Gastroesophageal sphincter (tissue), 4 donors: Measurements from ENCODE around the gene FOXL2. TPM values are rescaled to one million over a fixed set of nuclear protein-coding genes. Genes with fewer than 3 reads are reported as not detected.
A peak's percentile ranks its signal among the peaks of the same experiment; 100 is the strongest.

Source experiments
- ATAC-seq: fragments of 150-250 bp; one replicate; pipeline ENCODE4 v1.9.1; 2016; ENCODE audit warnings: mild to moderate bottlenecking, moderate library complexity
- H3K27ac ChIP-seq, 4 donors: fragments of 200-600 bp; sonication (generic) in 3 of 4; 1 replicate in 3 of 4; 2 replicates in 1 of 4; pipeline ENCODE4 v1.5.1; 2016 to 2019
- H3K27me3 ChIP-seq: fragments of 200-600 bp; sonication (generic); one replicate; pipeline ENCODE4 v1.5.1; 2019
- H3K36me3 ChIP-seq, 2 donors: fragments of 200-600 bp; sonication (generic); one replicate each; pipeline ENCODE4 v1.5.1; 2019; ENCODE audit warnings: control low read depth in 1 of 2
- H3K4me1 ChIP-seq, 3 donors: fragments of 200-600 bp; sonication (generic); 1 replicate in 2 of 3; 2 replicates in 1 of 3; pipeline ENCODE4 v1.5.1; 2016 to 2019; ENCODE audit warnings: control low read depth in 2 of 3
- H3K4me3 ChIP-seq, 2 donors: fragments of 200-600 bp; sonication (generic); one replicate each; pipeline ENCODE4 v1.5.1; 2019; ENCODE audit warnings: mild to moderate bottlenecking in 1 of 2, moderate library complexity in 1 of 2
- H3K9me3 ChIP-seq, 3 donors: fragments of 200-600 bp; sonication (generic); one replicate each; pipeline ENCODE4 v1.5.1; 2017 to 2019; ENCODE audit warnings: control low read depth in 2 of 3
- EP300 ChIP-seq: sonication (generic); formaldehyde crosslinking; IDR thresholded peaks from one replicate; pipeline ENCODE4 v1.6.1; 2017; ENCODE audit warnings: antibody characterized with exemption, mild to moderate bottlenecking
- POLR2A ChIP-seq, 2 donors: fragments of 450-650 bp; IDR thresholded peaks; one replicate each; pipeline ENCODE4 v1.6.1; 2017; ENCODE audit warnings: antibody characterized with exemption in 2 of 2, mild to moderate bottlenecking in 2 of 2, moderate library complexity in 1 of 2
- POLR2AphosphoS5 ChIP-seq: sonication (generic); formaldehyde crosslinking; IDR thresholded peaks from one replicate; pipeline ENCODE4 v1.6.1; 2017; ENCODE audit warnings: antibody characterized with exemption
- WGBS, 2 donors: methylation state at CpG; one replicate each; pipeline ENCODE4 v1.1.5; 2018; ENCODE audit warnings: low coverage in 1 of 2; 5-methylcytosine and 5-hydroxymethylcytosine counted together
- total RNA-seq, 4 donors: library from RNA; depleted of rRNA; stranded (reverse); fragments of >200 nt; gene quantifications; one replicate each; pipeline ENCODE4 v1.1.0, GENCODE V29; 2016
- TF ChIP-seq, protein P1 (sequence below), 4 experiments: fragments of 200-600 bp in 2 of 4; fragments of 450-650 bp in 2 of 4; sonication (generic) in 1 of 4; IDR thresholded peaks; one replicate each; pipeline ENCODE4 v1.5.1; 2017 to 2019; ENCODE audit warnings: antibody characterized with exemption in 4 of 4, mild to moderate bottlenecking in 2 of 4, moderate library complexity in 2 of 4

FOXL2 gene
- total RNA-seq, 4 donors from 2014 or later: not detected

DNA sequence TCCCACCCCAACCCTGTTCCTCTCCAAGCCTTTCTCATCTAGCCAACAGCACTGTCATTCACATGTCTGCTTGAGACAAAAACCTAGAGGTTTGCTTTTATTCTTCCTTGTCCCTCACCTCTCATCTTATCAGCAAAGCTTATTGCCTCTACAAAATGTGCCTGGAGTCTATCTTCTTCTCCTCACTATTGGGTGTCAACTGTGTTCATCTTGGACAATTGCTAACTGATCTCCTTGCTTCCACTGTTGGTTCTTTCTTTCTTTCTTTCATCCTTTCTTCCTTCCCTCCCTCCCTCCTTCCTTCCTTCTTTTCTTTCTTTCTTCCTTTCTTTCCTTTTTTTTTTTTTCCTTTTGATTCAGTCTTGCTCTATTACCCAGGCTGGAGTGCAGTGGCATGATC is 48.2 kb downstream of the FOXL2 start:
- peaks cover 0 to 6% (median 0%) of the 10 kb centered on the region in 3 donors for H3K4me1 ChIP-seq
- no peak overlapping the region for H3K4me3 ChIP-seq
- no peak for TF ChIP-seq POLR2AphosphoS5
- TF ChIP-seq, protein P1, sequence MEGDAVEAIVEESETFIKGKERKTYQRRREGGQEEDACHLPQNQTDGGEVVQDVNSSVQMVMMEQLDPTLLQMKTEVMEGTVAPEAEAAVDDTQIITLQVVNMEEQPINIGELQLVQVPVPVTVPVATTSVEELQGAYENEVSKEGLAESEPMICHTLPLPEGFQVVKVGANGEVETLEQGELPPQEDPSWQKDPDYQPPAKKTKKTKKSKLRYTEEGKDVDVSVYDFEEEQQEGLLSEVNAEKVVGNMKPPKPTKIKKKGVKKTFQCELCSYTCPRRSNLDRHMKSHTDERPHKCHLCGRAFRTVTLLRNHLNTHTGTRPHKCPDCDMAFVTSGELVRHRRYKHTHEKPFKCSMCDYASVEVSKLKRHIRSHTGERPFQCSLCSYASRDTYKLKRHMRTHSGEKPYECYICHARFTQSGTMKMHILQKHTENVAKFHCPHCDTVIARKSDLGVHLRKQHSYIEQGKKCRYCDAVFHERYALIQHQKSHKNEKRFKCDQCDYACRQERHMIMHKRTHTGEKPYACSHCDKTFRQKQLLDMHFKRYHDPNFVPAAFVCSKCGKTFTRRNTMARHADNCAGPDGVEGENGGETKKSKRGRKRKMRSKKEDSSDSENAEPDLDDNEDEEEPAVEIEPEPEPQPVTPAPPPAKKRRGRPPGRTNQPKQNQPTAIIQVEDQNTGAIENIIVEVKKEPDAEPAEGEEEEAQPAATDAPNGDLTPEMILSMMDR (IDR thresholded peaks at IDR 0.05): no peak
- TF ChIP-seq EP300: no peak
- no peak for TF ChIP-seq POLR2A (IDR thresholded peaks at IDR 0.05)
- peak overlapping the region in 1 of 4 donors; percentile 31 for H3K27ac ChIP-seq
- H3K9me3 ChIP-seq: no peaks in the 10 kb centered on the region
- no peaks in the 10 kb centered on the region for H3K36me3 ChIP-seq
- H3K27me3 ChIP-seq: no peaks in the 10 kb centered on the region
- no peak for ATAC-seq

- peak overlapping the region in 1 of 4 donors; percentile 31 for H3K27ac ChIP-seq
- no peak overlapping the region for H3K4me3 ChIP-seq
- peak; percentile 34 for ATAC-seq
- no peaks in the 10 kb centered on the region for H3K36me3 ChIP-seq
- H3K27me3 ChIP-seq: no peaks in the 10 kb centered on the region
- 15 to 20% methylated on average over 1 of the region's 1 CpG for WGBS, 2 donors
- TF ChIP-seq EP300 (no peak), POLR2A (IDR thresholded peaks at IDR 0.05) (no peak), POLR2AphosphoS5 (no peak)
- TF ChIP-seq, protein P1 (IDR thresholded peaks at IDR 0.05): no peak
- H3K9me3 ChIP-seq: no peaks in the 10 kb centered on the region
- peaks cover 0 to 6% (median 0%) of the 10 kb centered on the region in 3 donors for H3K4me1 ChIP-seq
These were observed 48.6 kb downstream of the FOXL2 start for GRCh38 chr3:138898301-138898700.

Other genes starting within 250 kb of the FOXL2 start
- gene PIK3CB, start 112.2 kb downstream of the FOXL2 start, total RNA-seq: 10 to 100 TPM; 20.3 to 46.4 (median 37.3) TPM
- under 1 TPM in 1 of 4 donors, not detected in 3; 0.15 TPM for gene FOXL2NB, start 80 bp upstream of the FOXL2 start, total RNA-seq
- not detected for gene PRR23A, start 59.1 kb upstream of the FOXL2 start, total RNA-seq
- gene PRR23B, start 73.8 kb upstream of the FOXL2 start, total RNA-seq: not detected
- gene PRR23C, start 97.8 kb upstream of the FOXL2 start, total RNA-seq: under 1 TPM in 1 of 4 donors, not detected in 3; 0.15 TPM